ENCODE data around the gene FBXW4.

The FBXW4 gene

GRCh38 chr10:101612872-101613271 is 82.1 kb downstream of the FBXW4 start:
- Histone ChIP-seq H3K9ac (no peak overlapping the region), H3K4me1 (ENCODE audit: low read depth, poor library complexity, severe bottlenecking) (no peaks in the 10 kb centered on the region), H3K27me3 (ENCODE audit: insufficient read depth, low read depth) (no peaks in the 10 kb centered on the region), H2AFZ (ENCODE audit: low read depth) (no peak overlapping the region), H3K4me2 (no peak overlapping the region), H3K36me3 (ENCODE audit: insufficient read depth) (no peaks in the 10 kb centered on the region), H3K4me3 (IDR thresholded peaks at IDR 0.05; ENCODE audit: insufficient read depth, low read depth, low read length) (no peak overlapping the region), H3K79me2 (ENCODE audit: insufficient read depth, low read depth) (no peaks in the 10 kb centered on the region), H3K27ac (no peak overlapping the region), H4K20me1 (ENCODE audit: insufficient read depth) (no peaks in the 10 kb centered on the region)
- no peak for TF ChIP-seq CTCF (conservative IDR thresholded peaks at IDR 0.05; ENCODE audit: low read depth, low read length)

- Histone ChIP-seq H3K27ac (no peak overlapping the region), H3K4me2 (no peak overlapping the region), H2AFZ (ENCODE audit: low read depth) (no peak overlapping the region), H3K27me3 (ENCODE audit: insufficient read depth, low read depth) (no peaks in the 10 kb centered on the region), H3K36me3 (ENCODE audit: insufficient read depth) (no peaks in the 10 kb centered on the region), H3K4me3 (IDR thresholded peaks at IDR 0.05; ENCODE audit: insufficient read depth, low read depth, low read length) (no peak overlapping the region), H3K79me2 (ENCODE audit: insufficient read depth, low read depth) (no peaks in the 10 kb centered on the region), H4K20me1 (ENCODE audit: insufficient read depth) (no peaks in the 10 kb centered on the region), H3K9ac (no peak overlapping the region), H3K4me1 (ENCODE audit: low read depth, poor library complexity, severe bottlenecking) (no peaks in the 10 kb centered on the region)
- no peak for TF ChIP-seq CTCF (conservative IDR thresholded peaks at IDR 0.05; ENCODE audit: low read depth, low read length)
Observed at GRCh38 chr10:101612086-101612485, 82.9 kb downstream of the FBXW4 start.

GRCh38 chr10:101611096-101611905 is 83.7 kb downstream of the FBXW4 start:
- Histone ChIP-seq H3K79me2 (ENCODE audit: insufficient read depth, low read depth) (no peaks in the 10 kb centered on the region), H3K4me3 (IDR thresholded peaks at IDR 0.05; ENCODE audit: insufficient read depth, low read depth, low read length) (no peak overlapping the region), H3K27ac (no peak overlapping the region), H3K9ac (no peak overlapping the region), H3K36me3 (ENCODE audit: insufficient read depth) (no peaks in the 10 kb centered on the region), H3K4me2 (no peak overlapping the region), H2AFZ (ENCODE audit: low read depth) (no peak overlapping the region), H4K20me1 (ENCODE audit: insufficient read depth) (no peaks in the 10 kb centered on the region), H3K4me1 (ENCODE audit: low read depth, poor library complexity, severe bottlenecking) (no peaks in the 10 kb centered on the region), H3K27me3 (ENCODE audit: insufficient read depth, low read depth) (no peaks in the 10 kb centered on the region)
- no peak for TF ChIP-seq CTCF (conservative IDR thresholded peaks at IDR 0.05; ENCODE audit: low read depth, low read length)

GRCh38 chr10:101609481-101609880 is 85.5 kb downstream of the FBXW4 start:
- H4K20me1 ChIP-seq (ENCODE audit: insufficient read depth) = no peaks in the 10 kb centered on the region
- TF ChIP-seq CTCF (conservative IDR thresholded peaks at IDR 0.05; ENCODE audit: low read depth, low read length) = no peak
- no peak overlapping the region for H3K4me3 ChIP-seq (IDR thresholded peaks at IDR 0.05; ENCODE audit: insufficient read depth, low read depth, low read length)
- no peaks in the 10 kb centered on the region for H3K27me3 ChIP-seq (ENCODE audit: insufficient read depth, low read depth)
- H3K4me1 ChIP-seq (ENCODE audit: low read depth, poor library complexity, severe bottlenecking) = no peaks in the 10 kb centered on the region
- H2AFZ ChIP-seq (ENCODE audit: low read depth) = no peak overlapping the region
- H3K9ac ChIP-seq = no peak overlapping the region
- no peaks in the 10 kb centered on the region for H3K79me2 ChIP-seq (ENCODE audit: insufficient read depth, low read depth)
- no peak overlapping the region for H3K27ac ChIP-seq
- H3K4me2 ChIP-seq = no peak overlapping the region
- no peaks in the 10 kb centered on the region for H3K36me3 ChIP-seq (ENCODE audit: insufficient read depth)

Measured in KMS-11 (cell line).